Neural crest cell (in vitro differentiated cells): ENCODE results near the gene MRGPRF. TPM values are rescaled to one million over a fixed set of nuclear protein-coding genes. Genes with fewer than 3 reads are reported as not detected.
A peak's percentile ranks its signal among the peaks of the same experiment; 100 is the strongest.

Experiments
- DNase-seq: peaks from one replicate; pipeline ENCODE4 v3.0.0; 2021; ENCODE audit warnings: low read depth, mixed read lengths, low spot score
- H3K27ac Mint-ChIP-seq: one replicate; pipeline ENCODE4 v1.8.0; 2021; ENCODE audit warnings: mild to moderate bottlenecking, mixed read lengths; ENCODE audit not compliant: unreplicated experiment
- H3K27me3 Mint-ChIP-seq: 2 replicates; pipeline ENCODE4 v1.8.0; 2021; ENCODE audit warnings: low read depth, mild to moderate bottlenecking, mixed read lengths
- H3K36me3 Mint-ChIP-seq: 2 replicates; pipeline ENCODE4 v1.8.0; 2021; ENCODE audit warnings: low read depth, mild to moderate bottlenecking, mixed read lengths
- H3K4me1 Mint-ChIP-seq: 2 replicates; pipeline ENCODE4 v1.8.0; 2021; ENCODE audit warnings: mixed read lengths
- H3K4me3 Mint-ChIP-seq: one replicate; pipeline ENCODE4 v1.8.0; 2021; ENCODE audit warnings: mild to moderate bottlenecking, mixed read lengths
- H3K9me3 Mint-ChIP-seq: 2 replicates; pipeline ENCODE4 v1.8.0; 2021; ENCODE audit warnings: mixed read lengths
- total RNA-seq: library from RNA; stranded (reverse); gene quantifications from 2 replicates; pipeline ENCODE4 v1.2.1, GENCODE V29; 2021
- TF ChIP-seq, protein P1 (sequence below): fragments of 200-600 bp; sonication (generic); conservative IDR thresholded peaks from 2 replicates; pipeline ENCODE4 v1.5.0; 2021; ENCODE audit warnings: antibody characterized with exemption, mild to moderate bottlenecking

MRGPRF gene
- total RNA-seq, 1 donor from 2014 or later: 0.23 TPM

DNA sequence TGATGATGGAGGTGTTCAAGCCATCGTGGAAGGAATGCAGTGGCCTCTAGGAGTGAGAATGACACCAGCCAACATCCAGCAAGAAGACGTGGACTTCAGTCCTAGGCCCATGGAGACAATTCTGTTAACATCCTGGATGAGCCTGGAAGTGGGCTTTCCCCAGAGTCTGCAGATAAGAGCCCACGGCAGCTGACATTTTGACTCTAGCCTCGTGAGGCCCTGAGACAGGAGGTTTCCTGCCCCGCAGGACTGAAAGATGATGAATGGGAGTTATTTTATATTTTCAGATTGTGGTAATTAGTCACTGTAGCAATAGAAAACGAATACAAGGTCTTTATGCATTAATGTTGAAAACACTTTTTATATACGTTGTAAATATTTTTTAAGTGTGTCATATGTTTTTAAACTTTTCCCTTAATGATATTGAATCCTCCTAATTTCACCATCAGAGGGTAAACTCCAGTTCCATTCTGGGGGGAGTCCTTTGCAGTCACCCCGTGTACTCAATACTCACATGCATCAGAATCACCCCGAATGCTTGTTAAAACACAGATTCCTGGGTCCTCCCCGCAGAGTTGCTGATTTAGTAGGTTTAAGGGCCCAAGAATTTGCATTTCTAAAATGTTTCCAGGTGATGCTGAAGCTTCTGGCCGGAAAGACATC, 35.1 kb upstream of the MRGPRF start:
- H3K4me1 Mint-ChIP-seq: peaks cover 40% of the 10 kb centered on the region
- peaks cover 1% of the 10 kb centered on the region for H3K27me3 Mint-ChIP-seq
- no peak for DNase-seq
- H3K9me3 Mint-ChIP-seq: no peaks in the 10 kb centered on the region
- H3K4me3 Mint-ChIP-seq: peak overlapping the region; percentile 82
- H3K27ac Mint-ChIP-seq: no peak overlapping the region
- TF ChIP-seq, protein P1, sequence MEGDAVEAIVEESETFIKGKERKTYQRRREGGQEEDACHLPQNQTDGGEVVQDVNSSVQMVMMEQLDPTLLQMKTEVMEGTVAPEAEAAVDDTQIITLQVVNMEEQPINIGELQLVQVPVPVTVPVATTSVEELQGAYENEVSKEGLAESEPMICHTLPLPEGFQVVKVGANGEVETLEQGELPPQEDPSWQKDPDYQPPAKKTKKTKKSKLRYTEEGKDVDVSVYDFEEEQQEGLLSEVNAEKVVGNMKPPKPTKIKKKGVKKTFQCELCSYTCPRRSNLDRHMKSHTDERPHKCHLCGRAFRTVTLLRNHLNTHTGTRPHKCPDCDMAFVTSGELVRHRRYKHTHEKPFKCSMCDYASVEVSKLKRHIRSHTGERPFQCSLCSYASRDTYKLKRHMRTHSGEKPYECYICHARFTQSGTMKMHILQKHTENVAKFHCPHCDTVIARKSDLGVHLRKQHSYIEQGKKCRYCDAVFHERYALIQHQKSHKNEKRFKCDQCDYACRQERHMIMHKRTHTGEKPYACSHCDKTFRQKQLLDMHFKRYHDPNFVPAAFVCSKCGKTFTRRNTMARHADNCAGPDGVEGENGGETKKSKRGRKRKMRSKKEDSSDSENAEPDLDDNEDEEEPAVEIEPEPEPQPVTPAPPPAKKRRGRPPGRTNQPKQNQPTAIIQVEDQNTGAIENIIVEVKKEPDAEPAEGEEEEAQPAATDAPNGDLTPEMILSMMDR: no peak
- H3K36me3 Mint-ChIP-seq: no peaks in the 10 kb centered on the region

DNA sequence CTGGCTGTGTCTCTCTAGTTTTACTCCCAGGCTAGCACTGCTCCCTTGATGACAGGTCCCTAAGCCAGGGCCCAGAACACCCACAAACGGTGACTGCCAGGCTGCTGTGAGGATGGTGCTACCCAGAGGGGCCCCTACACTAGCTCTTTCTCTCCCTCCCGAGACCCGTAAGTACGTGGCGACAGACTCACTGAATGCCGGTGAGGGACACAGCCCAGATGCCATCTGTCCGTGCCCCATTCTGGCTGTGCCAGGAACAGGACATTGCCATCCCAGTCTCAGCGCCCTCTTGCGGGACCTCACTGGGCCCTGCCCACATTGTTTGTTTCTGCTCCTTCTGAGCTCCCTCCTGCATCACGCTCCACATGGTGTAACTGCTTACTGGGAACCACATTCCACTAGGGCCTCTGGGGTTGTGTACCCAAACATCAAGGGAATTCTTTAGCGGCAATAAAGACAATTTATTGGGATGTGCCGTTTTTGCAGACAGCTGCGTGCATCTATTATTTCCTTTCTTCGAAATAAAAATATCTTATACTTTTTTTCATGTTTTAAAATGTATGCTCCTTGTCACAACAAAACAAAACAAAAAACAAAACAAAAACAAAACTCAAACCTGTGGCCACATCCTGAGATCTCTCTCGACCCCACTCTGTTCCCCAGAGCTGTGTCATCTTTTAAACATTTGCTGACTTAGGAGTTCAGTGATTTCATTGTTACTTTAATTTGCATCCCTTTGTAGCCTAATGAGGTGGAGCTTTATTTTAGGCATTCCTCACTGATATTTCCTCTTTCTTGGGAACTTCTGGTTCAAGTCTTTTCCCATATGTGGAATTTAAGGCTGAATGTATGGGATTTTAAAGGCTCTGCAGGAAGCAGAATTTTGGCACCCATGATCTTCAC, 31.3 kb upstream of the MRGPRF start:
- peaks cover 22% of the 10 kb centered on the region for H3K4me1 Mint-ChIP-seq
- TF ChIP-seq, protein P1: peak; percentile 51
- H3K36me3 Mint-ChIP-seq: no peaks in the 10 kb centered on the region
- H3K27me3 Mint-ChIP-seq: peaks cover 3% of the 10 kb centered on the region
- no peaks in the 10 kb centered on the region for H3K9me3 Mint-ChIP-seq
- no peak overlapping the region for H3K27ac Mint-ChIP-seq
- no peak overlapping the region for H3K4me3 Mint-ChIP-seq
- DNase-seq: peak; percentile 48

DNA sequence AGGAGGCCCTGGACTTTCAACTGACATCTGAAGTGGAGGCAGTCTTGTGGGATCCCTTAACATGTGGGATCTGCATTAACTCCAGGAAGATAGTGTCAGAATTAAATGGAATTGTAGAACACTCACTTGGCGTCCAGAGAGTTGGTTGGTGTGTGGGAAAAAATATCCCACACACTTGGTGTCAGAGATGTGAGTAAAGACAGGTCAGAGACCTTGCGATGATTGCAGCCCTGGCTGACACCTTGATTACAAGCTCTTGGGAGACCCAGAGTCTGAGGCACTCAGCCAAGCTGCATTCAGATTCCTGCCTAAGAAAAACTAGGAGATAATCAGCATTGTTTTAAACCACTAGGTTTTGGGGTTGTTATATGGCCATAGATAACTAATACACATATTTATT, 28.5 kb upstream of the MRGPRF start:
- H3K4me1 Mint-ChIP-seq: peaks cover 14% of the 10 kb centered on the region
- H3K27ac Mint-ChIP-seq: no peak overlapping the region
- no peak for DNase-seq
- TF ChIP-seq, protein P1: no peak
- H3K27me3 Mint-ChIP-seq: peaks cover 3% of the 10 kb centered on the region
- H3K4me3 Mint-ChIP-seq: no peak overlapping the region
- H3K36me3 Mint-ChIP-seq: no peaks in the 10 kb centered on the region
- no peaks in the 10 kb centered on the region for H3K9me3 Mint-ChIP-seq

DNA sequence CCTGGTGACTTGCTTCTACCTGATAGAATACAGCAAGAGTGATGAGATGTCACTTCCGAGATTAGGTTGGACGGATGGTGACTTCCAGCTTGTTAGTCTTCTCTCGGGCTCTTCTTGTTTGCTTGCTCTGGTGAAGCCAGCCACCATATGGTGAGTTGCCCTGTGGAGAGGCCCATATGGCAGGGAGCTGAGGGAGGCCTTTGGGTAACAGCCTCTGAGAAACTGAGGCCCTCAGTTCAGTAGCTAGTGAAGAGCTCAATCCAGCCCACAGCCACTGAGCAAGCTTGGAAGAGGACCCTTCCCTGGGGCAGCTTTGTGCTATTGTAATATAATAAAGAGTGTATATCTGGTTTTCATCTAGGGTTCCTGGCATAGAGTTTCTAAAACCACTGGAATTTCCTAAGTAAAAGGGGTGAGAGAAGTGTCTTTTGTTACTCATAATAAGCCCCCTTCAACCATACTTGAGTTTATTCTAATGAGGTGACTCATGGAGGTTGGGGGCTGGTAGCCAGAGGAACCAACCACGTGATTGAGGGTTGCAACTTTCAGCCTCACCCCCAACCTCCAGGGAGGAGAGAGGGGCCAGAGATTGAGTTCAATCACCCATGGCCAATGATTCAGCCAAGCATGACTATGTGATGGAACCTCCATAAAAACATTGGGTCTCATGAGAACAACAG, 27.7 kb upstream of the MRGPRF start:
- TF ChIP-seq, protein P1: no peak
- H3K27me3 Mint-ChIP-seq: peaks cover 3% of the 10 kb centered on the region
- DNase-seq: no peak
- H3K27ac Mint-ChIP-seq: no peak overlapping the region
- H3K9me3 Mint-ChIP-seq: no peaks in the 10 kb centered on the region
- no peaks in the 10 kb centered on the region for H3K36me3 Mint-ChIP-seq
- H3K4me3 Mint-ChIP-seq: no peak overlapping the region
- H3K4me1 Mint-ChIP-seq: peaks cover 14% of the 10 kb centered on the region

DNA sequence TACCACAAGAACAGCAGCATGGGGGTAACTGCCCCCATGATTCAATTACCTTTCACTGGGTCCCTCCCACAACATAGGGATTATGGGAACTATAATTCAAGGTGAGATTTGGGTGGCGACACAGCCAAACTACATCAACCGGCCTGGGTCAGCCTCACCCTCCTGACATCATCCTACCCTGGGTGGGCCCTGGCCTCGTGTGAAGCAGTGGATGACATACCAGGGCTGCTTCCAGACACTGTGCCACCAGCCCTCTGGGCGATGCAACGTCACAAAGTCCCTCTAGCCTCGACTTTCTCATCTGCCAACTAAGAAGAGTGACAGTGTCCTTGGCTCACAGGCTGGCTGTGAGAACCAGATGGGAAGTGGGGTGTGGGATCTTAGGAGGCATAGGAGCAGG, 27.0 kb upstream of the MRGPRF start:
- H3K4me3 Mint-ChIP-seq: no peak overlapping the region
- no peak overlapping the region for H3K27ac Mint-ChIP-seq
- peaks cover 3% of the 10 kb centered on the region for H3K27me3 Mint-ChIP-seq
- no peaks in the 10 kb centered on the region for H3K9me3 Mint-ChIP-seq
- peaks cover 13% of the 10 kb centered on the region for H3K4me1 Mint-ChIP-seq
- H3K36me3 Mint-ChIP-seq: no peaks in the 10 kb centered on the region
- DNase-seq: no peak
- TF ChIP-seq, protein P1: no peak
